Common myeloid progenitor, CD34-positive (primary cell): ENCODE results near the gene IL36B.

ENCODE experiments used
- CTCF ChIA-PET: fragments of 350-600 bp; sonication (Branson Sonifier 250); formaldehyde crosslinking; loops from one replicate; lab custom pipeline; 2021; ENCODE audit warnings: antibody characterized with exemption; lab: Charles Lee
- POLR2A ChIA-PET: fragments of 350-600 bp; sonication (Branson Sonifier 250); formaldehyde crosslinking; loops from one replicate; lab custom pipeline; 2021; ENCODE audit warnings: antibody characterized with exemption; lab: Charles Lee
- DNase-seq, 3 donors: peaks; one replicate each; pipeline versions ENCODE4 v3.0.0 to v3.0.0-alpha.2; 2013
- H3K27ac ChIP-seq, 2 experiments: 1 replicate in 1 of 2; 2 replicates in 1 of 2; pipeline ENCODE4 v1.7.0; 2013; ENCODE audit warnings: inconsistent platforms in 2 of 2, low read length in 2 of 2, mild to moderate bottlenecking in 2 of 2, low read depth in 1 of 2, moderate library complexity in 1 of 2; ENCODE audit not compliant: severe bottlenecking in 2 of 2, insufficient read depth in 1 of 2, poor library complexity in 1 of 2
- H3K27me3 ChIP-seq, 5 experiments: replicated peaks in 2 of 5; 1 replicate in 3 of 5; 2 replicates in 2 of 5; pipeline versions ENCODE4 v1.6.1 to v1.7.0; 2013; ENCODE audit warnings: low read length in 4 of 5, mild to moderate bottlenecking in 2 of 5, moderate library complexity in 2 of 5, inconsistent platforms in 1 of 5; ENCODE audit not compliant: insufficient read depth in 5 of 5, control insufficient read depth in 4 of 5
- H3K36me3 ChIP-seq, 4 experiments: 1 replicate in 2 of 4; 2 replicates in 2 of 4; pipeline versions ENCODE4 v1.6.1 to v1.7.0; 2013; ENCODE audit warnings: low read length in 3 of 4, control low read depth in 1 of 4, mild to moderate bottlenecking in 1 of 4; ENCODE audit not compliant: control insufficient read depth in 4 of 4, insufficient read depth in 4 of 4
- H3K4me1 ChIP-seq, 4 experiments: 1 replicate in 3 of 4; 2 replicates in 1 of 4; pipeline versions ENCODE4 v1.6.1 to v1.7.1; 2013; ENCODE audit warnings: low read length in 3 of 4, mild to moderate bottlenecking in 3 of 4, control low read depth in 1 of 4, inconsistent platforms in 1 of 4, moderate library complexity in 1 of 4; ENCODE audit not compliant: control insufficient read depth in 4 of 4, insufficient read depth in 4 of 4; ENCODE audit errors: control extremely low read depth in 1 of 4
- H3K4me3 ChIP-seq, 7 experiments: 1 replicate in 4 of 7; 2 replicates in 3 of 7; pipeline versions ENCODE4 v1.5.1 to v1.7.0; 2013; ENCODE audit warnings: mild to moderate bottlenecking in 7 of 7, low read length in 6 of 7, moderate library complexity in 6 of 7, inconsistent platforms in 2 of 7, low read depth in 2 of 7, control low read depth in 1 of 7; ENCODE audit not compliant: insufficient read depth in 4 of 7, control insufficient read depth in 1 of 7; ENCODE audit errors: extremely low read depth in 1 of 7
- H3K9me3 ChIP-seq, 5 experiments: 1 replicate in 4 of 5; 2 replicates in 1 of 5; pipeline versions ENCODE4 v1.6.1 to v1.7.1; 2013; ENCODE audit warnings: low read length in 4 of 5, mild to moderate bottlenecking in 2 of 5, inconsistent platforms in 1 of 5, low read depth in 1 of 5, moderate library complexity in 1 of 5; ENCODE audit not compliant: control insufficient read depth in 4 of 5, insufficient read depth in 2 of 5; ENCODE audit errors: control extremely low read depth in 1 of 5
- WGBS: methylation state at CpG from one replicate; pipeline ENCODE4 v1.1.5; 2013; ENCODE audit not compliant: insufficient coverage; 5-methylcytosine and 5-hydroxymethylcytosine counted together

The IL36B gene

GRCh38 chr2:113005030-113005509 is 47.6 kb downstream of the IL36B start, which contains the start of gene IL36A:
TSS of gene IL36A (plus strand) at chr2:113005459. CDS start at chr2:113005872, 413 bp downstream.
- H3K9me3 ChIP-seq: peaks cover 0 to 22% (median 2%) of the 10 kb centered on the region in 5 experiments
- 96% methylated on average over 3 of the region's 3 CpGs for WGBS
- CTCF ChIA-PET: no interaction called here
- H3K4me3 ChIP-seq: no peak within 1 kb of the TSS
- H3K27me3 ChIP-seq: no peaks in the 10 kb centered on the region
- DNase-seq: no peak
- H3K36me3 ChIP-seq: no peaks in the 10 kb centered on the region
- no peaks in the 10 kb centered on the region for H3K4me1 ChIP-seq
- H3K27ac ChIP-seq: no peak within 1 kb of the TSS
- POLR2A ChIA-PET: no interaction called here

- ChIA-PET POLR2A (no interaction called here), CTCF (no interaction called here)
- 92% methylated on average over 2 of the region's 2 CpGs for WGBS
- Histone ChIP-seq H3K4me3 (no peak overlapping the region), H3K4me1 (no peaks in the 10 kb centered on the region), H3K27me3 (no peaks in the 10 kb centered on the region), H3K36me3 (no peaks in the 10 kb centered on the region), H3K9me3 (peaks cover 2 to 32% (median 11%) of the 10 kb centered on the region in 5 experiments), H3K27ac (no peak overlapping the region)
- no peak for DNase-seq
Observed at GRCh38 chr2:113002677-113003076, 50.0 kb downstream of the IL36B start.

GRCh38 chr2:113000436-113000835 is 52.2 kb downstream of the IL36B start:
- Histone ChIP-seq H3K27me3 (no peaks in the 10 kb centered on the region), H3K4me1 (peaks cover 0 to 4% (median 0%) of the 10 kb centered on the region in 4 experiments), H3K4me3 (no peak overlapping the region), H3K27ac (no peak overlapping the region), H3K9me3 (peaks cover 2 to 32% (median 11%) of the 10 kb centered on the region in 5 experiments), H3K36me3 (no peaks in the 10 kb centered on the region)
- POLR2A ChIA-PET: no interaction called here
- no CpG with 5 or more reads among the region's 1 CpG for WGBS
- CTCF ChIA-PET: no interaction called here
- DNase-seq: peak in 2 of 3 donors; percentile 23 to 38

- DNase-seq: no peak
- Histone ChIP-seq H3K4me1 (peaks cover 0 to 4% (median 0%) of the 10 kb centered on the region in 4 experiments), H3K4me3 (no peak overlapping the region), H3K9me3 (peaks cover 2 to 48% (median 18%) of the 10 kb centered on the region in 5 experiments), H3K27ac (no peak overlapping the region), H3K27me3 (no peaks in the 10 kb centered on the region), H3K36me3 (no peaks in the 10 kb centered on the region)
- ChIA-PET POLR2A (interaction anchor here (1.3 kb wide), 1 partner anchor 63 kb away, joined by 4 read pairs; no protein-coding TSS in a partner anchor), CTCF (no interaction called here)
- no CpG with 5 or more reads among the region's 1 CpG for WGBS
Observed at GRCh38 chr2:112997151-112997550, 55.5 kb downstream of the IL36B start.

GRCh38 chr2:112996635-112997034 is 56.0 kb downstream of the IL36B start:
- H3K9me3 ChIP-seq: peaks cover 2 to 47% (median 21%) of the 10 kb centered on the region in 5 experiments
- CTCF ChIA-PET: no interaction called here
- peaks cover 0 to 4% (median 0%) of the 10 kb centered on the region in 4 experiments for H3K4me1 ChIP-seq
- no peak overlapping the region for H3K27ac ChIP-seq
- H3K36me3 ChIP-seq: no peaks in the 10 kb centered on the region
- no peak overlapping the region for H3K4me3 ChIP-seq
- WGBS: 64% methylated on average over 3 of the region's 6 CpGs
- POLR2A ChIA-PET: no interaction called here
- DNase-seq: peak in 2 of 3 donors; percentile 4 to 11
- H3K27me3 ChIP-seq: no peaks in the 10 kb centered on the region

- Histone ChIP-seq H3K27ac (no peak overlapping the region), H3K4me3 (no peak overlapping the region)
- POLR2A ChIA-PET: no interaction called here
Observed at GRCh38 chr2:112995346-112995920, 57.2 kb downstream of the IL36B start.

GRCh38 chr2:112994648-112995047 is 58.0 kb downstream of the IL36B start:
- WGBS: 100% methylated on average over 1 of the region's 2 CpGs
- ChIA-PET POLR2A (no interaction called here), CTCF (no interaction called here)
- H3K4me3 ChIP-seq: no peak overlapping the region
- no peaks in the 10 kb centered on the region for H3K27me3 ChIP-seq
- H3K4me1 ChIP-seq: peaks cover 0 to 4% (median 0%) of the 10 kb centered on the region in 4 experiments
- no peaks in the 10 kb centered on the region for H3K36me3 ChIP-seq
- no peak for DNase-seq
- no peak overlapping the region for H3K27ac ChIP-seq
- peaks cover 1 to 32% (median 10%) of the 10 kb centered on the region in 5 experiments for H3K9me3 ChIP-seq

More at GRCh38 chr2:112995346-112995920, 57.2 kb downstream of the IL36B start:
- Histone ChIP-seq H3K4me1 (peaks cover 0 to 4% (median 0%) of the 10 kb centered on the region in 4 experiments), H3K27me3 (no peaks in the 10 kb centered on the region), H3K36me3 (no peaks in the 10 kb centered on the region), H3K9me3 (peaks cover 4 to 36% (median 13%) of the 10 kb centered on the region in 5 experiments)
- 93% methylated on average over 12 of the region's 14 CpGs for WGBS
- CTCF ChIA-PET: no interaction called here
- no peak for DNase-seq
